Measurements from ENCODE around the gene ONECUT1.

GRCh38 chr15:52749258-52749657, 40.9 kb downstream of the ONECUT1 start:
- no peak for TF ChIP-seq CTCF (conservative IDR thresholded peaks at IDR 0.05)
- no peak for TF ChIP-seq ZFX (IDR thresholded peaks at IDR 0.05)
